ENCODE results near the gene SUCNR1.

Gene SUCNR1

DNA sequence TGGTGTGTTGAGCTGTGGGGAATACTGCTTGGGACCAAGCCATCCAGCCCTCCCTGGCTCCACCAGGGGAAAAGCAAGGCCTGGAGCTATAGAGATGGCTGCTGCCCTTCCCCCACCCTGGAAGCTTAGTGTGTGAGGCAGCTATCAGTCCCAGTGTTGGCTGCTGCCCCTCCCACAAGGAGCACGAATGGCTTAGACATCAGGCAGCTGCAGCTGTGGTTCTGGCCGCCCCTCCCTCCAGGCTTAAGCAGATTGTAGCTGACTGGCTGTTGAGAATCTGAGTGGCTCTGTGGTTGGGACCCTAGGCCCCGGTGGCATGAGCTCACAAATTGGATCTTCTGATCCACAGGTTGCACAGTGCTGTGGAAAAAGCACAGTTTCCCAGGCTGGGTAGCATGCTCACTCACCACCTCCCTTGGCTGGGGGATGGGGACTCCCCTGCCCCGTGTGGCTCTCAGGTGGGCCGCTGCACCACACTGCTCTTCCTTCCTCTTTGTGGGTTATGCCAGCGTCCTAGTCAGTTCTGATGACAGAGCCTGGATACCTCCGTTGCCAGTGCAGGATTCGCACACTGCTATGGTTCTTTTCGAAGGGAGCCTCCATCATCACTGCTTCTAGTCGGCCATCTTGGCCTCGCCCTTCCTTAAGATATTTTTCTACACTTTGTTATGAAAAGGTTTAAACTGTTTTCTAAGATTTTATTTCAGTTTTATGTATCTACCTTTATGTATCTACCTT, 21.2 kb upstream of the SUCNR1 start:
- no peaks in the 10 kb centered on the region for H3K9me3 ChIP-seq (ENCODE audit: control insufficient read depth, insufficient read depth, low read length)
- H3K4me3 ChIP-seq (ENCODE audit: low read depth, low read length) = no peak overlapping the region
- H3K27me3 ChIP-seq (ENCODE audit: control insufficient read depth, insufficient read depth, low read length) = no peaks in the 10 kb centered on the region
- H3K4me1 ChIP-seq (ENCODE audit: control insufficient read depth, insufficient read depth, low read length) = no peaks in the 10 kb centered on the region
- H3K27ac ChIP-seq (ENCODE audit: low read depth, low read length) = no peak overlapping the region
- no peaks in the 10 kb centered on the region for H3K36me3 ChIP-seq (ENCODE audit: control insufficient read depth, insufficient read depth, low read length)
- no peak overlapping the region for H3K9ac ChIP-seq (ENCODE audit: low read depth, low read length)

- Histone ChIP-seq H3K4me1 (ENCODE audit: control insufficient read depth, insufficient read depth, low read length) (no peaks in the 10 kb centered on the region), H3K9ac (ENCODE audit: low read depth, low read length) (no peak overlapping the region), H3K27me3 (ENCODE audit: control insufficient read depth, insufficient read depth, low read length) (no peaks in the 10 kb centered on the region), H3K4me3 (ENCODE audit: low read depth, low read length) (no peak overlapping the region), H3K36me3 (ENCODE audit: control insufficient read depth, insufficient read depth, low read length) (no peaks in the 10 kb centered on the region), H3K9me3 (ENCODE audit: control insufficient read depth, insufficient read depth, low read length) (no peaks in the 10 kb centered on the region), H3K27ac (ENCODE audit: low read depth, low read length) (no peak overlapping the region)
These were observed 17.3 kb upstream of the SUCNR1 start for GRCh38 chr3:151856118-151856517.

- H3K9ac ChIP-seq (ENCODE audit: low read depth, low read length) = no peak overlapping the region
- H3K36me3 ChIP-seq (ENCODE audit: control insufficient read depth, insufficient read depth, low read length) = no peaks in the 10 kb centered on the region
- no peaks in the 10 kb centered on the region for H3K27me3 ChIP-seq (ENCODE audit: control insufficient read depth, insufficient read depth, low read length)
- H3K27ac ChIP-seq (ENCODE audit: low read depth, low read length) = no peak overlapping the region
- H3K4me3 ChIP-seq (ENCODE audit: low read depth, low read length) = no peak overlapping the region
- no peaks in the 10 kb centered on the region for H3K4me1 ChIP-seq (ENCODE audit: control insufficient read depth, insufficient read depth, low read length)
- no peaks in the 10 kb centered on the region for H3K9me3 ChIP-seq (ENCODE audit: control insufficient read depth, insufficient read depth, low read length)
These were observed 16.8 kb upstream of the SUCNR1 start for GRCh38 chr3:151856641-151857040.

- Histone ChIP-seq H3K27me3 (ENCODE audit: control insufficient read depth, insufficient read depth, low read length) (no peaks in the 10 kb centered on the region), H3K36me3 (ENCODE audit: control insufficient read depth, insufficient read depth, low read length) (no peaks in the 10 kb centered on the region), H3K4me1 (ENCODE audit: control insufficient read depth, insufficient read depth, low read length) (no peaks in the 10 kb centered on the region), H3K4me3 (ENCODE audit: low read depth, low read length) (no peak overlapping the region), H3K9ac (ENCODE audit: low read depth, low read length) (no peak overlapping the region), H3K9me3 (ENCODE audit: control insufficient read depth, insufficient read depth, low read length) (no peaks in the 10 kb centered on the region), H3K27ac (ENCODE audit: low read depth, low read length) (no peak overlapping the region)
These were observed 14.2 kb upstream of the SUCNR1 start for GRCh38 chr3:151859233-151859673.

GRCh38 chr3:151859905-151860304, 13.5 kb upstream of the SUCNR1 start:
- no peaks in the 10 kb centered on the region for H3K27me3 ChIP-seq (ENCODE audit: control insufficient read depth, insufficient read depth, low read length)
- no peaks in the 10 kb centered on the region for H3K4me1 ChIP-seq (ENCODE audit: control insufficient read depth, insufficient read depth, low read length)
- no peak overlapping the region for H3K4me3 ChIP-seq (ENCODE audit: low read depth, low read length)
- H3K36me3 ChIP-seq (ENCODE audit: control insufficient read depth, insufficient read depth, low read length) = no peaks in the 10 kb centered on the region
- no peak overlapping the region for H3K27ac ChIP-seq (ENCODE audit: low read depth, low read length)
- no peaks in the 10 kb centered on the region for H3K9me3 ChIP-seq (ENCODE audit: control insufficient read depth, insufficient read depth, low read length)
- H3K9ac ChIP-seq (ENCODE audit: low read depth, low read length) = no peak overlapping the region

- H3K9me3 ChIP-seq (ENCODE audit: control insufficient read depth, insufficient read depth, low read length) = no peaks in the 10 kb centered on the region
- H3K36me3 ChIP-seq (ENCODE audit: control insufficient read depth, insufficient read depth, low read length) = no peaks in the 10 kb centered on the region
- H3K27me3 ChIP-seq (ENCODE audit: control insufficient read depth, insufficient read depth, low read length) = no peaks in the 10 kb centered on the region
- H3K4me3 ChIP-seq (ENCODE audit: low read depth, low read length) = no peak overlapping the region
- H3K4me1 ChIP-seq (ENCODE audit: control insufficient read depth, insufficient read depth, low read length) = no peaks in the 10 kb centered on the region
- no peak overlapping the region for H3K9ac ChIP-seq (ENCODE audit: low read depth, low read length)
- H3K27ac ChIP-seq (ENCODE audit: low read depth, low read length) = no peak overlapping the region
These were observed 9.8 kb upstream of the SUCNR1 start for GRCh38 chr3:151863611-151864010.

- Histone ChIP-seq H3K4me3 (ENCODE audit: low read depth, low read length) (no peak overlapping the region), H3K4me1 (ENCODE audit: control insufficient read depth, insufficient read depth, low read length) (no peaks in the 10 kb centered on the region), H3K27ac (ENCODE audit: low read depth, low read length) (no peak overlapping the region), H3K27me3 (ENCODE audit: control insufficient read depth, insufficient read depth, low read length) (no peaks in the 10 kb centered on the region), H3K9ac (ENCODE audit: low read depth, low read length) (no peak overlapping the region), H3K36me3 (ENCODE audit: control insufficient read depth, insufficient read depth, low read length) (no peaks in the 10 kb centered on the region), H3K9me3 (ENCODE audit: control insufficient read depth, insufficient read depth, low read length) (no peaks in the 10 kb centered on the region)
These were observed 8.9 kb upstream of the SUCNR1 start for GRCh38 chr3:151864423-151865101.

GRCh38 chr3:151866711-151867410, 6.6 kb upstream of the SUCNR1 start:
- H3K9ac ChIP-seq (ENCODE audit: low read depth, low read length) = no peak overlapping the region
- no peak overlapping the region for H3K27ac ChIP-seq (ENCODE audit: low read depth, low read length)
- H3K4me1 ChIP-seq (ENCODE audit: control insufficient read depth, insufficient read depth, low read length) = no peaks in the 10 kb centered on the region
- H3K4me3 ChIP-seq (ENCODE audit: low read depth, low read length) = no peak overlapping the region
- H3K9me3 ChIP-seq (ENCODE audit: control insufficient read depth, insufficient read depth, low read length) = no peaks in the 10 kb centered on the region
- H3K27me3 ChIP-seq (ENCODE audit: control insufficient read depth, insufficient read depth, low read length) = no peaks in the 10 kb centered on the region
- no peaks in the 10 kb centered on the region for H3K36me3 ChIP-seq (ENCODE audit: control insufficient read depth, insufficient read depth, low read length)

DNA sequence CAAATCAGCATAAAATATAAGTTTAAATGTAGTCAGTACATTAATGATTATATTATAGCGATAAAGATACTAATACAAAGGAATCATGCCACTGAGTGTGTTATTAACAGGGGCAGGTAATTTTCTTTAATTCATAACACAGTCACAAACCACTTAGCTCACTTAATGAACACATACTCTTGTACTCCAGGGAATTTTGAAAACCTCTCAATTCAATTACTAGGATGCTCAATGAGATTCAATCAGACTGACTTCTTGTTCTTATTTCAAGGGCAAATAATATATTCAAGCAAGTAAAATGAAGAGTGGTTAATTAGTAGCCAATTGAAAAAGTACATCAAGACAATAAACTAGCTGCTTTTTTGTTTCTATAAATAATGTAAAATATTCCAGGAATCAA, 5.8 kb upstream of the SUCNR1 start:
- Histone ChIP-seq H3K9ac (ENCODE audit: low read depth, low read length) (no peak overlapping the region), H3K4me1 (ENCODE audit: control insufficient read depth, insufficient read depth, low read length) (no peaks in the 10 kb centered on the region), H3K9me3 (ENCODE audit: control insufficient read depth, insufficient read depth, low read length) (no peaks in the 10 kb centered on the region), H3K27me3 (ENCODE audit: control insufficient read depth, insufficient read depth, low read length) (no peaks in the 10 kb centered on the region), H3K36me3 (ENCODE audit: control insufficient read depth, insufficient read depth, low read length) (no peaks in the 10 kb centered on the region), H3K27ac (ENCODE audit: low read depth, low read length) (no peak overlapping the region), H3K4me3 (ENCODE audit: low read depth, low read length) (no peak overlapping the region)

GRCh38 chr3:151869181-151869580, 4.3 kb upstream of the SUCNR1 start:
- no peaks in the 10 kb centered on the region for H3K27me3 ChIP-seq (ENCODE audit: control insufficient read depth, insufficient read depth, low read length)
- H3K27ac ChIP-seq (ENCODE audit: low read depth, low read length) = no peak overlapping the region
- H3K9ac ChIP-seq (ENCODE audit: low read depth, low read length) = no peak overlapping the region
- H3K36me3 ChIP-seq (ENCODE audit: control insufficient read depth, insufficient read depth, low read length) = no peaks in the 10 kb centered on the region
- H3K4me1 ChIP-seq (ENCODE audit: control insufficient read depth, insufficient read depth, low read length) = no peaks in the 10 kb centered on the region
- H3K9me3 ChIP-seq (ENCODE audit: control insufficient read depth, insufficient read depth, low read length) = no peaks in the 10 kb centered on the region
- no peak overlapping the region for H3K4me3 ChIP-seq (ENCODE audit: low read depth, low read length)

All from HUES48 (cell line).